Measurements from ENCODE around the gene ATG10.

- TF ChIP-seq SMC3 (conservative IDR thresholded peaks at IDR 0.05; ENCODE audit: poor library complexity) (no peak), CTCF (IDR thresholded peaks at IDR 0.05; ENCODE audit: poor library complexity, severe bottlenecking) (no peak), POLR2AphosphoS5 (IDR thresholded peaks at IDR 0.05) (no peak), TAF1 (IDR thresholded peaks at IDR 0.05; ENCODE audit: low read depth) (no peak)
These were observed 20.8 kb upstream of the ATG10 start for GRCh38 chr5:81950996-81951395.

Data from neural cell (in vitro differentiated cells).